Stimulated activated CD8-positive, alpha-beta memory T cell treated with anti-CD3 and anti-CD28 coated beads, Interleukin-4, amount 100 ng/mL, for 4 hours (primary cell): ENCODE measurements around the gene LOXHD1.

Source experiments
- DNase-seq, 2 donors: peaks; one replicate each; pipeline ENCODE4 v3.0.0-alpha.2; 2020; ENCODE audit warnings: low read depth in 2 of 2, low spot score in 1 of 2

Gene LOXHD1

DNA sequence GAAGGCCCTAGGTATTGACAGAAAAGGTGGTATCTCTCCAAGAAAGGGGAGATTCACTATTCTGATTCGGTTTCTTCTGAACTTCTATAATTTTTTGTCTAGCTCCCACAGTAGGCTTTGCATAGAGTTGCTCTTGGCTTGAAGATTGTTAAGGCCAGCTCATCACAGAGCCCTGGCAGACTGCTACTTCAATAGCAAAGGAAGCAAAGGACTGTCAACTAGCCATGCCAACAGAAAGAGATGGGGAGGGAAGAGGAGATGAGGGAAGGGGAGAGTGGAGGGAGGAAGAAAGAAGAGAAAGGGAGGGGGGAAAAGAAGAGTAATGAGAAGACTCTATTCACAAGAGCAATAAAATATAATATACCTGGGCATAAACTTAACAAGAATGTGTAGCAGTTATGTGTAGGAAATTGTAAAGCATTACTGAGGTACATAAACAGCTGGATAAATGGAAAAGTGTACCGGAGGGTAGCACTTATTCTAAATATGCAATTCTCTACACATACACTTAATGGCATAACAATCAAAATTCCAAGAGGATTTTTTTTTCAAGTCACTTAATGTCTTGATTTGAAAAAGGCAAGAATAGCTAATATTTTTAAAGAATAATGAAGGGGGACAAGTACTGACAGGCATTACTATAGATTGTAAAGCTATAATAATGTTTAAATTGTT, 102.5 kb downstream of the LOXHD1 start:
- no peak for DNase-seq

DNA sequence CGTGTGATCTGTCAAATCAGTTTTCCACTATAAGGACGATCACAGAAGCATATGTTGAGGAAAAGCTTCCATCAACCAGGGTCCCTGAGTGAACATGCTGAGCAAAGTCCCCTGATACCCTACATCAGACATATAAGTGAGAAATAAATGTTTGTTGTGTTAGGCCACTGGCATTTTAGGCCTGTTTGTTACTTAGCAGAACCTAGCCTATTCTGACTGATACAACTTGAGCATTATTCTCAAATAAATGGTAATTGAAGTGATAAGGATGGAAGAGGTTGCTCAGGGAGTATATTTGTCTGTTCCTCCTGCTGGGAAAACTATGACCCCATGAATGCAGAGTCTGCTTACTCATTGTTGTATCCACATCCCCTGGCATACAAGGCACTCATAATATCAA, 106.4 kb downstream of the LOXHD1 start:
- no peak for DNase-seq

DNA sequence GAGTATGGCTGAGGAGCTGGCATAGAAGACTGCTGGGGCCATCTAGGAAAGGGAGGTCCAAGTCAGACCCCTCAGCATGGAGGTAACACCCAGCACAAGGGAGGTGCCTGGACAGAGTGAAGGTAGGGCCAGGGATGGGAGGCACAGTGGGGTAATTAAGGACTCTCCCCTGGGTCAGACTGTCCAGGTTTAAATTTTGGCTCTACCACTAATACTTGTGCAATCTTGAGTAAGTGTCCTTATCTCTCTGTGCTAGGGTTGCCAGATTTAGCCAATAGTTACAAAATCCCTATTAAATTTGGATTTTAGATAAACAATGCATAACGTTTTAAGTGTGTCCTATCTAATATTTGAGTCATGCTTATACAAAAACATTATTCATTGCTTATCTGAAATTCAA, 109.5 kb downstream of the LOXHD1 start:
- DNase-seq: no peak

DNA sequence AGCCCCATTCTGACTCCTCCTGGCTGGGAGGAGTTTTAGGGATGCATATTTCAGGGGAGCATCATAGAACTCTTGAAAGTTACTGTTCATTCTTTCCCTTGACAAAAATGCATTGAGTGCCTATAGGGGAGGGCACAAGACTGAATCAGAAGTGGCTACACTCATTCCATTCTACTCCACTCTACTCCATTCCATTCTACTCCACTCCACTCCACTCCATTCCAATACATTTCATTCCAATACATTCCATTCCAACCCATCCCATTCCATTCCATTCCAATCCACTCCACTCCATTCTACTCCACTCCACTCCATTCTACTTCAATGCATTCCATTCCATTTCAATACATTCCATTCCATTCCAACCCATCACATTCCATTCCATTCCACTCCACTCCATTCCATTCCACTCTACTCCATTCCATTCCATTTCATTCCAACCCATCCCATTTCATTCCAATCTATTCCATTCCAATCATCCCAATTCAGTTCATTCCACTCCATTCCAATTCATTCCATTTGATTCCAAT, 110.8 kb downstream of the LOXHD1 start:
- no peak for DNase-seq

DNA sequence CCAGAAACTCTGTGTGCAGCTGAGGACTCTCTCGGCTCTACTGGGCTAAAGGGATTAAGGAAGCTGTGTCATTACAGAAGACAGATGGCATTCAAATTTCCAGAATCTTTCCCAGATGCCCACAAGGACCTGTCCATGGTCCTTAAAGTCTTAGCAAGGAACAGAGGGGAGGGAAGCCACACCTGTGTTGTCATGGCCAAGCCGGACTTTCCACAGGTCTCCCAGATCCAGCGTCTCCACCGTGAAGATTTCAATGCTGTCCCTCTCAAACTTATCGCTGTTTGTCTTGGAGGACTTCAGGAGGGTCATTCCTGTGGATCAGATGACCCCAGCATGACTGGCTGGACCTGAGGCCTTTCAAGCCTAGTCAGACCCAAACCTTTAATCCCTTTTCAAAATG, 114.5 kb downstream of the LOXHD1 start:
- DNase-seq: no peak

DNA sequence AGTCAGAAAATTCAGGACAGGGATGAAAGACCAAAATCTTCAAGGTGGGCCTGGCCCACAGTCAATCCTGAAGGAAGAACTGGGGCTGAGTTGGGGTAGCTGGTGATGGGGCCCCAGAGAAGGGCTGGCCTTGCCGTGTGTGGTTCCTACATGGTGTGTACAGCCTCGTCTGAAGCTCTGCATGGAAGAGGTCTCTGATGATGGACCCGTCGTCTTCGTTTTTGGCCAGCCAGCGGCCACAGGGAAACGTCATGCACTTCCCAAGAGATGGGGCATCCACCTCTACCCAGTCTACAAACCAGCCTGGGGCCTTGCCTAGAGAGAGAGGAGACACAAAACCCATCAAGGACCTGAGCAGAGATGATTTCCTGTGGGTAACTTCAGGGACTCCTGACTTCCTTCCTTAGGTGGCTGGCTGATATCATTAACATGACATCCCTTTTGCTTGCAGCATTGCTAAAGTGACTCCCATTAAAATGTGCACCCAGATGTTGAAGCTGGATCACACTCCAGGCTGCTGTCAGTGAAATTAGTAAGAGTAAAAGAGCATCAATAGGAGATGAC, 115.3 kb downstream of the LOXHD1 start:
- DNase-seq: no peak

DNA sequence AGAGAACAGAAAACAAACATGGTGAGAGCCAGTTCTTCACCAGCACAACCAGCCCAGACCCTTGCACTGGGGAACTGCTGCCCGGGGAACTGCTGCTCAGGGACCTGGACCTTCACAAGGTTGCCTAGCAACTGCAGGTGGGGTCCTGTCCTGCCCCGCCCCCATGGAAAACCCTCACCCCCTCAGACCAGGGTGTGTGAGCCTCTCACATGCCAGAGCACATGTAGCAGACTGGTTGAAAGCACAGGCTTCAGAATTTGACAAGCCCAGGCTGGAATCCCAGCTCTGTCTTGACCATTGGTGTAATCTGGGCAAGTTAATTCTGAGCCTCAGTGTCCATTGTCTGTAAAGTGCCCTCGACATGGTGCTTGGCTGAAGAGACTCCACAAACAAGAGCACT, 118.6 kb downstream of the LOXHD1 start:
- no peak for DNase-seq

DNA sequence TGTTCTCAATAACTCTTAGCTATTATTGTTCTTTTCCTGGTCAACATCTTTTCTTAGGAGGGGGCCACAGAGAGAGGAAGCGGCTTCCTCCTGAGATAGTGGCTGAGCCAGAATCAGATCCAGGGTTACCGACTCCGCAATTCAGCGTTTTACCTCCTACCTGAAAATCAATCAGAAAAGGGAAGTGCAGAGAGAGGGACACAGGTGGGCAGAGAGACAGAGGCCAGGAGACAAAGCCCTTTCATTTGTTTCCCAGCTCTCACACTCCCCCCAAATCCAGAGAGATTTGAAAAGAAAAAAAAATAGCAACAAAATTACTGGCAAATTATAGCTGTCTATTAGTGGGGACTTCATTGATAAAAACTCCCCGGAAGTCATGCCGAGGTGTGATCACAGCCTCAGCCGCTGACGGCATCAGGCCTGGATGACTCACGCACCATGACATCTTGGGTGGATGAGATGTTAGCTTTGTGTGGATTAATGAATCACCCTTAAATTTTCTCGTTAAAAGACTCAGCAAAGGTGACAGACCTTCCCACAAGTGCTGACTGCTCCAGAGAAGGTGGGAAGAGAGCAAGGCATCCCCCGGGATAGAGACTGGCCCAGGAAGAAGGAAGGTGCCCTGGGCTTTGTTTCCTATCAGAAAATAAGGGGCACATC, 120.7 kb downstream of the LOXHD1 start:
- DNase-seq: no peak

DNA sequence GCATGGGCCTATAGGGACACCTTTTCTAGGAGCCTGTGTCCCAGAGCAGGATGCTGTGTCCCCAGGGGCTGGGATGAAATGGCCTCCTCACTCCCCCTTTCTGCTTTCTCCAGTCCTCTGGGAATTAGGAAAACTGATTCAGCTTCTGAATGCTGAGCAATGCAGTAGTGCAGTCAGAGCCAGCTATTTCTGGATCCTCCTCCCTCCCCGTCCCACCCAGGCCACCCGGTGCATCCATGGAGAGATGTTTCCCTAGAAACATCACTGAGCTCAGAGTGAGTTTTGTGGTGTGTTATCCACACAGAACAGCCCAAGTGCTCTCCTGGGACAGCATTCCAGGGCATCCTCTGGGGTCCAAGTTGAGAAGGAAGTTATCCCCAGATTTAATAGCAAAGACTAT, 125.5 kb downstream of the LOXHD1 start:
- DNase-seq: no peak

DNA sequence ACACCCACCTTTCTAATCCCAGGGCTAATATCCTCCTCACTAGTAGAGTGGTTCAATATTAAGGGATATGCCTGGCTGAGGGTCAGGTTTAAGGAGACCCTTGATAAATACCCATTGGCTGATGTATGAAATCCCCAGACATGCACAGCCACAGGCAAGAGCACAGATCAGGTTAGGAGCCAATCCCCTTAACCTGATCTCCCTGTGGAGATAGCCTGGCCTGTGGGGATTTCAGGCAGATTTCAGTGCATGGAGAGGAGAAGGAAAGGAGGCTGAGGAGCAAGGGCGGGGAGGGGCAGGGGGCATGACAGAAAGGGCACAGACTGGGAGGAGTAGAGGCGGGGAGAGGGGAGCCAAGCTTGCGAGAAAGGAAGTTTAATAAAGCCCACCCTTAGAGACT, 129.0 kb downstream of the LOXHD1 start:
- DNase-seq: no peak

DNA sequence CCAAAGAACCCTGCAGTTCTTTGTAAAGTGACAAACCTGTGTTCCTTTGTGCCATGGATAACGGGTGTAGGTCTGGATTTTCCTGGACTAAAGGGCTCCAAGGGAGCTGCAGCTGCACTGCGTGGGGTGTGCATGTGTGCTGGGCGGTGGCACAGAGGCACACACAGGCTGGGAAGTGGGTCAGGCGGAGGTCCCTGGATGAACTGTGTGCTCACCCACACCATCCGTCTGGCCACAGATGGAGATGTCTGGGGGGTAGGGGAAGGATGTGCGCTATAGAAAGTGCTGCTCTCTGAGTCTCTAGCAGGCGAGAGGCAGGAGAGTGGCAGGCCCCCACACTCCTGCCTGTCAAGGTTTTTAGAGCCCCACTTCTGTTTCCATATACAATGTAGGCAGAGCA, 137.2 kb downstream of the LOXHD1 start:
- no peak for DNase-seq

DNA sequence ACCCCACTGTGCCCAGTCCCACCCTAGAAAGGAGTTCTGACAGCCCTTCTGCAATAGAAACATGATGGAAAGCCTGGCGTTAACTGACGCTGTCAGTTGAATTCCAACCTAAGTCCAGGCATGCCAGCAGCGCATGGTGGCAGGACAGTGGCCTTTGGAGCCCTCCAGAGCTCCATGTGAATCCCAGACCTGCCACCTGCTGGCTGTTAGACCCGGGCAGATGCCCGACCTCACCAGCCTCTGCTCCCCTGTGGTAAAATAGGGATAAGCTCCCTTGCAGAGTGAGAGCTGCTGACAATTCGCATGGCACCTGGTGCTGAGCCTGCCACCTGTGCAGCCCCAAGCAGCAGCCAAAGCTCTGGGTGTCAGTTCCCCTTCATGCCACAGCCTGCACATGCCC, 138.6 kb downstream of the LOXHD1 start:
- DNase-seq: no peak

DNA sequence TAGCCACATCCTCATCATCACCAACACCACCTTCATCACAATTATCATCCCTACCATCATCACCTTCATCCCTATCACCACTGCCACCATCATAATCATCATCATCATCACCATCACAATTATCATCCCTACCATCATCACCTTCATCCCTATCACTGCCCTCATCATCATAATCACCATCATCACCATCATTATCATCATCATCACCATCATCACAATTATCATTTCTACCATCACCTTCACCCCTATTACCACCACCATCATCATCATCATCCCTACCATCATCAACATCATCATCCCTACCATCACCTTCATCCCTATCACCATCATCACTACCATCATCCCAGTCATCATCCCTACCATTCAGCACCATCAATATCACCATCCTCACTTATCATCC, 140.5 kb downstream of the LOXHD1 start:
- DNase-seq: no peak

DNA sequence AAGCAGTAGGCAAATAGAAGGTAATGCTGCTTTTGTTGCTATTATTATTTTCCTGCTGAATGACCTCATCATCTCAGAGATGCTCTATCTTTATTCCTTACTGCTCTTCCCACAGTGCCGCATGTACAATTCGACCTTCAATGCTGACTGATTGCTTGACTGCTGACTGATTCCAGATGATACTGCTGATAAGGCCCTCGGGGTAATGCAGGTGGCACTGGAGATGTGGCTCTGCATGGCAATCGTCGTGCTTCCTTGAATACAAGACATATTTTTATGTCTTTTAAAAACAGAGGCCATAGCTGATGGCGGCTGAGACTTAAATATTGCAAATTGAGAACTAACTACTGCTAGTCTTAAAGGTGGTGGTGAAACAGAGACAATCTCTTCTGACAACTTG, 146.6 kb downstream of the LOXHD1 start:
- no peak for DNase-seq

DNA sequence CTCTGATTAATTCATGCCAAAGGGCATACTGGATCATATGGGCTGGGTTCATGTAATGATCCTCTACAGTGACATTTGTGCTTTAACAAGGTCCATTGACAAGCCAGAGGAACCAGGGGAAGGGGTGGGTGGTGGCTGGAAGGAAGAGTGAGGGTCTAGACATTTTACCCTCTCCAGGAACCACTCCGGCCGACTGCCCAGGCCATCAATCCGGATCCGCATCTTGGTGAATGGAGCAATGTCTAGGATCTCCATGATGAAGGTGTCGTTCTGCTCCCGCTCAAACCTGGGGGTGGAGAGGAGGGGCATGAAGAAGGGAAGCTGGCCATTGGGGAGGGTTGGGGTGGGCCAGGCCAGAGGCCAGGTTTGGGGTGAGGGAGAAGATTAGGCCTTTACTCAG, 147.5 kb downstream of the LOXHD1 start:
- DNase-seq: no peak

DNA sequence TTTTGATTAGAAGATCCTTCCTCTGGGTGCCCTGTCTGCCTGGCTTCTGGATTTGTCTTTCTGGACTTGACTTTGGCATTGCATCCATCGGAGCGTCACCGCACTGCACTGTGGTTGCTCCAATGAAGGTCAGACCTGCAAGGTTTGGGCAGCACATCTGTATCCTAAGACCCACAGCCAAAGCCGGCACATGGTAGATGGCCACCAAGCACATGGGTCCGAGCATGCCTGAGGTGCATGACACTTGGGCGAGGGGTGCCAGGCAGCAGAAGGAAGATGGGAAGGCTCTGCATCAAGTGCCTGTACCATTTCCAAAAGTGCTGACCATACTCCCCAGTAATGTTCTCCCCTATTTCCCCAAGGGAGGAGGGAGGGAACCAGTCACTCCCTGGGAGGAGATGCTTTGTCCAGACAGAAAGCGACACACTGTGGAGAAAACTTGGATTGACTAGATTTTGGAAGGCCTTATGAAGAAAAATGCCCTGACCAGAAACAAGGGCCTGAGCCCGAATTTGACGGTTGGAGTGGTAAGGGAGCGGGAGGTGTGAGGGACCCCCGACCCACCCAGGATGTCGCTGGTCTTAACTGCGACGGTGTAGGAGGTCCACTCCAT, 149.9 kb downstream of the LOXHD1 start:
- DNase-seq: no peak

DNA sequence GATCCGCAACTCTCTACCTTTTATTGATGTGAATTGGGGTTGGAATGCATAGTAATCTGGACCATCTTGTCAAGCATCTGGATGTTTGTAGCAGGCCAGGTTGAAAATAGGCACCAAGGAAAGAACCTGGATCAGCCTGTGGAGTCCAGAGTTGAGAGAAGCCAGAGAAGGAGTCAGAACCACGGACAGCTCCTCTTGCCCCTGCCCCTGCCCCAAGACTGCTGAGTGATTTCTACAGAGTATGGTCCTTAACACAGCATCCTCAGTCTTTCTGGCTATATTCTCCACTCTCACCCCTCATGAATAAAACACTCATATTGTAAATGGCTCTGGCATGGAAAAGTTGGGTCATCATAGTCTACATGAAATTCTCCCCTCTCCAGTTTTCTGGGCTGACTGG, 154.6 kb downstream of the LOXHD1 start:
- no peak for DNase-seq

DNA sequence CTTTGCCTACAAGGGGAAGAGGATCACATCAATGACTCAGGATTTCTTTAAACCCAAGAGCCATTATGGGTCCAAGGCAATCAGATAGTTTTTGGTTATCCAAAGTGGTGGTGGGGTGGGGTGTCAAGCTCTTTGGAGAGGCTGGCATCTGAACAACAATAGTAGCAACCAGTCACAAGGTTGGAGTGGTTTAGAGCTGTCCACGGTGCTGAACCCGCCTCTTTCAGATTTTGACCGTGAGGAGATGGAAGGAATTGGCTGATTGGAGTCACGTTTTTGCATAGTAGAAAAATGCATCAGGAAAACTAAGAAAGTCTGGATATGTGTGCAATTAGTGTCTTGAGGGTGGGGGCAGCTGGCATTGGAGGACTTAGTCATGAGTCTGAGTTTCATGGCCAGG, 159.9 kb downstream of the LOXHD1 start:
- no peak for DNase-seq

DNA sequence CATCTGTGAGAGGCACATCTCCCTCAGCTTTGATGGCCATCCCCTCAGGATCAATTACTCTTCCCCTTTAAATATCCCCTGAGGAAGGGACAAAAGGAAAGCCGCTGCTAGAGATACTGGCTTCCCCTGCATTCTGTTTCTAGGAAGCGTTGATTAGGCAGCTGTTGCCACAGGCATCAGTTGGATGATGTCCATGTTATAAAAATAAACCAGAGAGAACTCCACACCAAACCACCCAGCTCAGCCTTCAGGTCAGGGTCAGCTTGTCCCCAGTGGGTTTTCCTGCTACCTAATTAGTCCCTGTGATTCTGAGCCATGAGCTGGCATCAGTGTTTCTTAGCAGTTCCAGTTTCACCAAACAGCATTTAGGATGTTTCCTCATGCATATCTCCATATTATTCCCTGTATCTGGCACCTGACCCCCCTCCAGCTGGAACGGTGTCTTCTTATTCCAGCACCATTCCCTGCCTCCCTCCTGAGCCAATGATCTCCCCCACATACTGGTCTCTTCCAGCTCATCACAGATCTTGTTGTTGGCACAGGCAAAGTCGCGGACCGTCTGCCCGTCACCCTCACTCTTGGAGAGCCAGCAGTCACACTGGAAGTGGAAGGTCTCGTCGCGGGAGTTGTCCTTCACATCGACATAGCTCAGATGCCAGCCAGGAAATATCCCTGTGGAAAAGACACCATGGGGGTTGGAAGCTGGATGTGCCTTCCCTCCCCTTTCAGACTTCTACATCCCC, 168.4 kb downstream of the LOXHD1 start:
- DNase-seq: no peak

DNA sequence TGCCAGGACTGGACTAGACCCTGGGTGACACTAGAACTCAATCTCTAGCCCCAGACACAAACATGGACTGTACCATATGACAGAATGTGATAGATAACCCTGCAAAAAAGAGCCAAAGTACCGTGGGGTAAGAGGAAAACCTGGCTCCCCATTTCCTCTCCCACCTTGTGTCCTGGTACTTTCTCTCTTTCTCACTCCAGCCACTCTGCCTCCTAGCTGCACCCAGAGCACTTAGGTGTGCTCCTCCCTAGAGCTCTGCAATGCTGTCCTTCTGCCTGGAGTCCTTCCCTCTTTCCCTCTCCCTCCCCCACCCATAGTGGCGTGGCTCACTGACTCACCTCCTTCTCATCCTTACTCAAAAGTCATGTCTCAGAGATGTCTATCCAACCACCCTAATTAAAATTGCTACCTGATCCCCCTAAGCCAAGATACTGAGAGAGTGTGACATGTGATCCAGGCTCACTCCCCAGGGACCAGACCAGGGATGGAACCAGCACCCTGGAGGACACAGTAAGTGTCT, 171.3 kb downstream of the LOXHD1 start:
- DNase-seq: no peak

DNA sequence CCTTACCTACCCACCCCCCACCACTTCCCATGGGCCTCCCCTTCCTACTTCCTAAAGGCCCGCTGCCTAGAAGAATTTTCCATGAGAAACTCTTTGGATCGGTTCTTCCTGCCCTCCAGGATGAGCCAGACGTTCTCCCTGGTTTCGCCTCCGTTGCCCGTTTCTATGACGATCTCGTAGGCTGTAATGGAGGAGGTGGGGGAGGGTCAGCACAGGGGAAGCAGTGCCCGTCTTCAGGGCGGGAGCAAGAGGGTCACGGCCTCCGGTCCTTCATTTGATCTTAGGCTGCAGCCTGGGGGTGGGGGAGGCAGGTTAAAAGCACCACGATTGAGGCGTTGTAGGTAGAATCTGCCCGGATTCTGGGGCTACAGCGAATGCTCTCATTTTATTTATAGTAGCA, 172.0 kb downstream of the LOXHD1 start:
- DNase-seq: no peak
